ENCODE data around the gene PLA2G2C.

Gene PLA2G2C

DNA sequence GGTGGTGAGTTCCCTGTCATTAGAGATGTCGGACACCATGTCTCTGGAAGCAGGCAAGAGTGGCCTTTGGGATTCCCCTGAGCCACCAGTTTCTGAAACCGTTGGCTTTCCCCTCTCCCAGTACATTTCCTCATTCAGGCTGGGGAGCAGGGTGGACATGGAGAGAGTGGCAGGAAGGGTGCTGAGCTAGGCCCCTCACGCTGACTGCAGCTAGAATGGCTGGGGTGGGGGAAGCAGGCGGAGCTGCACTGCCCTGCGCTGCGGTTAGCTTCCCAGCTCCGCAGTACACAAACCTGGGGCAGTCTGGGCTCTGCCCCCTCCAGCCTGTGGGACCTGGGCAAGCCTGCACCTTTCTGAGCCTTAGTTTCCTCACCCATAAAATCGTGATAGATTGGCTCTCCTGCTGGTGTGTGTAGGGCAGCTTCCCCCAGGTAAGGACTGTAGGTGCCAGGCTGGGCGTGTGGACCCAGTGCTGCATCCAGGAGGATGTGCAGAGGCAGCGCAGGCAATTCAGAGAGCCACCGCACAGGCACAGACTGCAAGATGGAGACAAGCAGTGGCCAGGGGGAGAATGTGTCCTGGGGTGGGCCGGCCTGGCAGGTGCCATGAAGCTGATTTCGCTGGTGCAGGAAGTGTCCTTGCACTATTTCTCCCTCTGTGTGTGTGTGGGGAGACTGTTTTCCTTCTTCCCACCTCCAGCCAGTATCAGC is 44.2 kb downstream of the PLA2G2C start:
- no peak overlapping the region for H3K4me3 ChIP-seq (ENCODE audit: severe bottlenecking)
- no peak overlapping the region for H3K27ac ChIP-seq (ENCODE audit: poor library complexity, severe bottlenecking)
- peaks cover 2% of the 10 kb centered on the region for H3K4me1 ChIP-seq (ENCODE audit: insufficient read depth, poor library complexity, severe bottlenecking)
- no peak for DNase-seq (ENCODE audit: low spot score)
- no peak for ATAC-seq (ENCODE audit: low read depth)
- no peaks in the 10 kb centered on the region for H3K36me3 ChIP-seq (ENCODE audit: low read depth)
- H3K9me3 ChIP-seq (ENCODE audit: severe bottlenecking), result no peaks in the 10 kb centered on the region
- TF ChIP-seq, protein P1, sequence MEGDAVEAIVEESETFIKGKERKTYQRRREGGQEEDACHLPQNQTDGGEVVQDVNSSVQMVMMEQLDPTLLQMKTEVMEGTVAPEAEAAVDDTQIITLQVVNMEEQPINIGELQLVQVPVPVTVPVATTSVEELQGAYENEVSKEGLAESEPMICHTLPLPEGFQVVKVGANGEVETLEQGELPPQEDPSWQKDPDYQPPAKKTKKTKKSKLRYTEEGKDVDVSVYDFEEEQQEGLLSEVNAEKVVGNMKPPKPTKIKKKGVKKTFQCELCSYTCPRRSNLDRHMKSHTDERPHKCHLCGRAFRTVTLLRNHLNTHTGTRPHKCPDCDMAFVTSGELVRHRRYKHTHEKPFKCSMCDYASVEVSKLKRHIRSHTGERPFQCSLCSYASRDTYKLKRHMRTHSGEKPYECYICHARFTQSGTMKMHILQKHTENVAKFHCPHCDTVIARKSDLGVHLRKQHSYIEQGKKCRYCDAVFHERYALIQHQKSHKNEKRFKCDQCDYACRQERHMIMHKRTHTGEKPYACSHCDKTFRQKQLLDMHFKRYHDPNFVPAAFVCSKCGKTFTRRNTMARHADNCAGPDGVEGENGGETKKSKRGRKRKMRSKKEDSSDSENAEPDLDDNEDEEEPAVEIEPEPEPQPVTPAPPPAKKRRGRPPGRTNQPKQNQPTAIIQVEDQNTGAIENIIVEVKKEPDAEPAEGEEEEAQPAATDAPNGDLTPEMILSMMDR (IDR thresholded peaks at IDR 0.05; ENCODE audit: poor library complexity, severe bottlenecking), result no peak
- no peaks in the 10 kb centered on the region for H3K27me3 ChIP-seq (ENCODE audit: insufficient read depth, poor library complexity, severe bottlenecking)

DNA sequence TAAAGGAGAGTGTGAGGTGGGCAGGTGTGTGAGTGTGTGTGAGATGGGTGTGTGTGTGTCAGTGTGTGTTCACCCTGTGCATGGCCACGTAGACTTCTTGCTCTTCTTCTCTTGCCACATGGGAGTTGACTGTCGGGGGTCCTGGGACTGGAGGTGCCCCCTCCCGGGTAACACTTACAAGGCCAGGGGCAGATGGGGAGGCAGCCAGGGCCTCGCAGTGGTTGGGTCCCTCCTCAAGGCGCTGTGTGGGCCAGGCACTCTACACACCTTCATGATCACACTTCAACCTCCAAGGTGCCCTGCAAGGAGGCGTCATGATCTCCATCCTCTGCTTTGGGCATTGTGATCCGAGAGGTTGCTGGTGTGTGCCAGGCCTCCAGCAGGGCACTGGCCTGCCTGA is 44.9 kb downstream of the PLA2G2C start:
- TF ChIP-seq, protein P1 (IDR thresholded peaks at IDR 0.05; ENCODE audit: poor library complexity, severe bottlenecking), result no peak
- H3K9me3 ChIP-seq (ENCODE audit: severe bottlenecking), result no peaks in the 10 kb centered on the region
- DNase-seq (ENCODE audit: low spot score) (no peak), ATAC-seq (ENCODE audit: low read depth) (no peak)
- H3K36me3 ChIP-seq (ENCODE audit: low read depth), result no peaks in the 10 kb centered on the region
- no peak overlapping the region for H3K4me3 ChIP-seq (ENCODE audit: severe bottlenecking)
- H3K27ac ChIP-seq (ENCODE audit: poor library complexity, severe bottlenecking), result no peak overlapping the region
- peaks cover 5% of the 10 kb centered on the region for H3K4me1 ChIP-seq (ENCODE audit: insufficient read depth, poor library complexity, severe bottlenecking)
- no peaks in the 10 kb centered on the region for H3K27me3 ChIP-seq (ENCODE audit: insufficient read depth, poor library complexity, severe bottlenecking)

GRCh38 chr1:20141001-20141400 is 45.3 kb downstream of the PLA2G2C start:
- DNase-seq (ENCODE audit: low spot score) (no peak), ATAC-seq (ENCODE audit: low read depth) (no peak)
- no peak overlapping the region for H3K27ac ChIP-seq (ENCODE audit: poor library complexity, severe bottlenecking)
- H3K9me3 ChIP-seq (ENCODE audit: severe bottlenecking), result no peaks in the 10 kb centered on the region
- H3K4me1 ChIP-seq (ENCODE audit: insufficient read depth, poor library complexity, severe bottlenecking), result peaks cover 5% of the 10 kb centered on the region
- no peaks in the 10 kb centered on the region for H3K27me3 ChIP-seq (ENCODE audit: insufficient read depth, poor library complexity, severe bottlenecking)
- H3K36me3 ChIP-seq (ENCODE audit: low read depth), result no peaks in the 10 kb centered on the region
- no peak overlapping the region for H3K4me3 ChIP-seq (ENCODE audit: severe bottlenecking)
- TF ChIP-seq, protein P1 (IDR thresholded peaks at IDR 0.05; ENCODE audit: poor library complexity, severe bottlenecking), result no peak

DNA sequence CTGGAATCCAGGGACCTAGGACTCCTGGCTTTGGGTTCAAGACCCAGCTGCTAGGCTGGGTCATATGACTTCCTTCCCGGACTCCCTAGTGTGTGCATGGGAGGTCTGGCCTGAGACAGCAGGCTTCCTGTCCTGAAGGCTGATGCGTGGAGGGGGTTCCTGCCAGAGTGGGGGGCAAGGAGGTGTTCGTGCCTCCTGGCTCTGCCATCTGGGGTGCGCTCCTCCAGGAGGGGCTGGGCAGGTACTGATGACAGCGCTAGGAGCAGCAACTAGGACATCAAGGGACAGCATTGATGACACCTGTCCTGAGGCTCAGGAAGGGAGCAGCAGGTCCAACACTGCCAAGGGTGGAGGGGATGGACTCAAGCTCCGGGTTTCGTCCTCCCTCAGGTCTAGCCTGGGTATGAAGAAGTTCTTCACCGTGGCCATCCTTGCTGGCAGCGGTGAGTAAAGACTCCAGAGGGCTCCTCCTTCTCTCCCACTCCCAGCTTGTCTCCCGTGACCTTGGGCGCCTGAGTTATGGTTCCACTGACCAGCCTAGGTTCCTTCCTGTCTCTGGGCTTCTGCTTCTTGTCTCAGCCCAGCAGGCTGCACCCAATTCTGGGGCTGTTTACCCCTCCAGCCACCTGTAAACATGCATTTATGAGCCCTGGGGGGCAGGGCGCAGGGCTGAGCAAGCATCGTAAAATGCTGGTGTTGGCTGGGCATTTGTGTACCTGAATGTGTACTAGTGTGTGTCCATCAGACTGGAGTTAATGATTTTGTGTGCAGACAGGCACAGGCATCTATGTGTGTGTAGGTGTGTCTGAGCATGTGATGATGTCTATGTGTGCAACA is 46.3 kb downstream of the PLA2G2C start:
- ATAC-seq (ENCODE audit: low read depth) (no peak), DNase-seq (ENCODE audit: low spot score) (no peak)
- Histone ChIP-seq H3K27ac (ENCODE audit: poor library complexity, severe bottlenecking) (no peak overlapping the region), H3K4me1 (ENCODE audit: insufficient read depth, poor library complexity, severe bottlenecking) (peaks cover 5% of the 10 kb centered on the region), H3K27me3 (ENCODE audit: insufficient read depth, poor library complexity, severe bottlenecking) (no peaks in the 10 kb centered on the region), H3K9me3 (ENCODE audit: severe bottlenecking) (no peaks in the 10 kb centered on the region), H3K36me3 (ENCODE audit: low read depth) (no peaks in the 10 kb centered on the region), H3K4me3 (ENCODE audit: severe bottlenecking) (no peak overlapping the region)
- TF ChIP-seq, protein P1 (IDR thresholded peaks at IDR 0.05; ENCODE audit: poor library complexity, severe bottlenecking), result no peak
